Thymus (tissue), 14 donors: ENCODE measurements around the gene S100A7. TPM values are rescaled to one million over a fixed set of nuclear protein-coding genes. Genes with fewer than 3 reads are reported as not detected.

Source experiments
- DNase-seq, 9 donors: peaks; one replicate each; pipeline ENCODE4 v3.0.0-alpha.2; 2013; ENCODE audit warnings: low spot score in 9 of 9, low read depth in 6 of 9, missing footprints in 1 of 9
- H3K27ac ChIP-seq, 2 donors: one replicate each; pipeline ENCODE4 v1.5.1; 2013; ENCODE audit warnings: control low read depth in 1 of 2, low read depth in 1 of 2, low read length in 1 of 2, mild to moderate bottlenecking in 1 of 2, moderate library complexity in 1 of 2
- H3K27me3 ChIP-seq, 2 donors: one replicate each; pipeline ENCODE4 v1.5.1; 2013; ENCODE audit warnings: low read length in 1 of 2; ENCODE audit not compliant: control insufficient read depth in 2 of 2, insufficient read depth in 1 of 2
- H3K36me3 ChIP-seq, 2 donors: one replicate each; pipeline ENCODE4 v1.5.1; 2013; ENCODE audit warnings: low read length in 1 of 2, mild to moderate bottlenecking in 1 of 2, moderate library complexity in 1 of 2; ENCODE audit not compliant: control insufficient read depth in 2 of 2, insufficient read depth in 2 of 2
- H3K4me1 ChIP-seq, 2 donors: one replicate each; pipeline ENCODE4 v1.5.1; 2013; ENCODE audit warnings: low read length in 2 of 2; ENCODE audit not compliant: control insufficient read depth in 2 of 2, insufficient read depth in 2 of 2
- H3K4me3 ChIP-seq, 2 donors: one replicate each; pipeline ENCODE4 v1.5.1; 2013; ENCODE audit warnings: low read length in 2 of 2, control low read depth in 1 of 2, mild to moderate bottlenecking in 1 of 2
- H3K9me3 ChIP-seq, 2 donors: one replicate each; pipeline ENCODE4 v1.5.1; 2013; ENCODE audit warnings: low read length in 1 of 2, mild to moderate bottlenecking in 1 of 2; ENCODE audit not compliant: control insufficient read depth in 2 of 2, insufficient read depth in 1 of 2
- WGBS: extraction: QIAGEN DNeasy Blood & Tissue Kit; methylation state at CpG from one replicate; pipeline ENCODE4 v1.1.7; 2013; 5-methylcytosine and 5-hydroxymethylcytosine counted together
- long read RNA-seq, 10 donors: transcript quantifications; one replicate each; lab custom pipeline, GENCODE V29; 2026
- polyA plus RNA-seq: library from polyadenylated mRNA; stranded (reverse); fragments of 200-250 nt; gene quantifications from one replicate; pipeline ENCODE4 v1.2.3, GENCODE V29; 2013
- total RNA-seq: library from RNA; stranded (reverse); fragments of 120-200 nt; gene quantifications from one replicate; pipeline ENCODE4 v1.2.4, GENCODE V29; 2013
- donor health status: healthy.

The S100A7 gene
- total RNA-seq = 5.9 TPM
- 247 TPM for polyA plus RNA-seq
- long read RNA-seq, donor 1 = 0 reads
- long read RNA-seq, donor 2 = 0 reads
- long read RNA-seq, donor 3, partial matches to known transcripts = 0 of 2 reads
- long read RNA-seq, donor 3, other reads (novel, unspliced or antisense) = 0 of 2 reads
- long read RNA-seq, donor 4 = 0 reads
- long read RNA-seq, donor 5, partial matches to known transcripts = 5 of 7 reads
- long read RNA-seq, donor 5, other reads (novel, unspliced or antisense) = 0 of 7 reads
- long read RNA-seq, donor 6, partial matches to known transcripts = 0 of 1 reads
- long read RNA-seq, donor 6, other reads (novel, unspliced or antisense) = 0 of 1 reads
- long read RNA-seq, donor 7, partial matches to known transcripts = 0 of 1 reads
- long read RNA-seq, donor 7, other reads (novel, unspliced or antisense) = 0 of 1 reads
- long read RNA-seq, donor 8 = 0 reads
- long read RNA-seq, donor 9, partial matches to known transcripts = 0 of 1 reads
- long read RNA-seq, donor 9, other reads (novel, unspliced or antisense) = 0 of 1 reads
- long read RNA-seq, donor 10 = 0 reads

GRCh38 chr1:153460551-153460950 lies at the start of gene S100A7:
Gene S100A7 (minus strand): TSS chr1:153460651. CDS start chr1:153459013, 1,638 bp downstream.
- Histone ChIP-seq H3K9me3 (no peaks in the 10 kb centered on the region), H3K4me3 (no peak within 1 kb of the TSS), H3K36me3 (no peaks in the 10 kb centered on the region), H3K27me3 (peaks cover 0 to under 1% of the 10 kb centered on the region in 2 donors), H3K27ac (no peak within 1 kb of the TSS), H3K4me1 (no peaks in the 10 kb centered on the region)
- DNase-seq = no peak
- 94% methylated on average over 4 of the region's 4 CpGs for WGBS

GRCh38 chr1:153509729-153510354 lies 49.4 kb upstream of the S100A7 start:
- Histone ChIP-seq H3K4me1 (peaks cover 0 to 3% of the 10 kb centered on the region in 2 donors), H3K27me3 (no peaks in the 10 kb centered on the region), H3K9me3 (no peaks in the 10 kb centered on the region), H3K4me3 (no peak overlapping the region), H3K27ac (no peak overlapping the region), H3K36me3 (no peaks in the 10 kb centered on the region)
- DNase-seq = peak in 3 of 9 donors; percentile 33 to 61 (median 56)
- 80% methylated on average over 4 of the region's 4 CpGs for WGBS

DNA sequence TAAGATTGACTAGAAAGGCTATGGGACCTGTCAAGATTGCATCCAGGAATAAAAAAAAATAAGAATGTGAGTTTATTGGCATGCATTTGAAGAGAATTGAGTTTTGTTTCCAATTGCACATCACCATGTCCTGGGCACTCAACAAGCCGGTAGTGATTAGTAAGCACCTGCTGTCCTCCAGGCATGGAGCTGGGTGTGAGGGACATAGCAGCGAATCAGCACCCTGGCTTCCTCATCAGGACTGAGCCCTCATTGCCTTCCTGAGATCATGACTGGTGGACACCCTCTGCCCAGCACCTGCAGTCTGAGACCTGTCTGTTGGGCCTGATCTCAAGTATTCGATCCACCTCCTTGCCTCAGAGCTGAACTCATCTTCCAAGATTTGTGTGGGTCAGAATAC lies 48.6 kb upstream of the S100A7 start:
- WGBS = 94% methylated on average over 3 of the region's 3 CpGs
- peaks cover 0 to 3% of the 10 kb centered on the region in 2 donors for H3K4me1 ChIP-seq
- no peaks in the 10 kb centered on the region for H3K36me3 ChIP-seq
- H3K27me3 ChIP-seq = no peaks in the 10 kb centered on the region
- no peak overlapping the region for H3K4me3 ChIP-seq
- no peak overlapping the region for H3K27ac ChIP-seq
- no peaks in the 10 kb centered on the region for H3K9me3 ChIP-seq
- DNase-seq = no peak

GRCh38 chr1:153507926-153508583 lies 47.6 kb upstream of the S100A7 start:
- Histone ChIP-seq H3K4me1 (peaks cover 0 to 3% of the 10 kb centered on the region in 2 donors), H3K27ac (no peak overlapping the region), H3K36me3 (no peaks in the 10 kb centered on the region), H3K9me3 (no peaks in the 10 kb centered on the region), H3K4me3 (no peak overlapping the region), H3K27me3 (no peaks in the 10 kb centered on the region)
- DNase-seq = no peak
- WGBS = 93% methylated on average over 11 of the region's 11 CpGs

DNA sequence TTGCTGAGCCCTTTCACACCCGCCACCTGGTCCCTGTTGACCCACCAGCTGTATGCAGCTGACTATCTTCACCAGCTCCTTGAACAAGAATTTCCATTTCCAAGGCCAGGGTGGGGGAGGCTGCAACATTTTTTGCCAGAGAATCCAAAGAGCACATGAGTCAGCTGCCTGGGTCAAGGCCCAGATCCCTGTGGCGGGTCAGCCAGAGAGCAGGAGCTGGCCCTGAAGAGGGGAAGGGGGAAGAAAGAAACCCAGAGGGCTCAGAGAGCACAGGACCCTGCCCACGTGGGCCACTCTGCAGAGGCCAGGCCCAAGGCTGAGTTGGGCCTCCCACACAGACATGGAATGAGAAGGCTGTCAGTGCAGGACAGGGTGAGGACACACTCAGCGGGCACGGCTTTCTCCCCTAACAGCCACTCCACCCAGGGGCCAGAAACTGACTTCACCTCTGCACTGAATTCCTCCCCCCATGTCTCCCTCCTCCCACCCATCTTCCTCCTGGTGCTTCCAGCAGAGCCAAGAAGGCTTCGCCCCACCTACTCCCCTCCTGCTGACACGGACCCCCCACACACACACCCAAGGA lies 46.5 kb upstream of the S100A7 start:
- no peak for DNase-seq
- WGBS = 87% methylated on average over 7 of the region's 7 CpGs
- Histone ChIP-seq H3K36me3 (no peaks in the 10 kb centered on the region), H3K27me3 (no peaks in the 10 kb centered on the region), H3K9me3 (no peaks in the 10 kb centered on the region), H3K27ac (no peak overlapping the region), H3K4me3 (no peak overlapping the region), H3K4me1 (peaks cover 0 to 3% of the 10 kb centered on the region in 2 donors)

DNA sequence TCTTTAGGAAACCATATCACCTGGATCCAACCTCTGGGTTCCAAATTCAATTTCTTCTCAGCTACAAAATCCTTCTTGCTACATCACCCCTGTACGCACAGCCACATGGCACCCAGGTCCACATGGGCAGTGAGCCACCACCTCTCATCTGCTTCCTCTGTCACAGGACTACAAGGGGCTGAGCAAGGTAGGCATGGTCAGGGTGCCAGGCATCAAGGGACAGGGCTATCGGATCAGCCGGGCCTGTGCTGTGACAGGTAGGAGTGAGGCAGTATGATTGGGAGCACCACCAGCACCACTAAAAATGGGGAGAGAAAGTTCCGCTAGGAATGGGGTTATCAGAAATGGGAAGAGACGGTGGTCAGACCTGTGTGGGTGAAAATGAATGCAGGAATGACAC lies 45.9 kb upstream of the S100A7 start:
- no peaks in the 10 kb centered on the region for H3K36me3 ChIP-seq
- no peak for DNase-seq
- WGBS = 96% methylated on average over 5 of the region's 5 CpGs
- peaks cover 0 to 3% of the 10 kb centered on the region in 2 donors for H3K4me1 ChIP-seq
- H3K27me3 ChIP-seq = no peaks in the 10 kb centered on the region
- H3K27ac ChIP-seq = no peak overlapping the region
- H3K4me3 ChIP-seq = no peak overlapping the region
- no peaks in the 10 kb centered on the region for H3K9me3 ChIP-seq

- 89% methylated on average over 1 of the region's 1 CpG for WGBS
- no peak for DNase-seq
- Histone ChIP-seq H3K9me3 (no peaks in the 10 kb centered on the region), H3K4me3 (no peak overlapping the region), H3K36me3 (no peaks in the 10 kb centered on the region), H3K4me1 (no peaks in the 10 kb centered on the region), H3K27me3 (no peaks in the 10 kb centered on the region), H3K27ac (no peak overlapping the region)
Measured at GRCh38 chr1:153505576-153505975, 45.1 kb upstream of the S100A7 start.

DNA sequence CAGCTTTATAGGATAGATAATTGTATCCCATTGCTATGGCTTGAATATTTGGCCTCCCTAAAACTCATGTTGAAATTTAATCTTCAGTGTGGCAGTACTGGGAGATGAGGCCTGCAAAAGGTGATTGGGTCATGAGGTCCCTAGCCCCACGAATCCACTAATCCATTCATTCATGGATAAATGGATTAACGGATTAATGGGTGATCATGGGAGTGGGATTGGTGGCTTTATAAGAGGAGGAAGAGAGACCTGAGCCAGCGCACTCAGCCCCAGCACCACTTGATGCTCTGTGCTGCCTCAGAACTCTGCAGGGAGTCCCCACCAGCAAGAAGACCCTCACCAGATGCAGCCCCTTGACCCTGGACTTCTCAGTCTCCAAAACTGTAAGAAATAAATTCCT lies 43.3 kb upstream of the S100A7 start:
- Histone ChIP-seq H3K27me3 (no peaks in the 10 kb centered on the region), H3K27ac (no peak overlapping the region), H3K36me3 (no peaks in the 10 kb centered on the region), H3K4me1 (no peaks in the 10 kb centered on the region), H3K4me3 (no peak overlapping the region), H3K9me3 (no peaks in the 10 kb centered on the region)
- no peak for DNase-seq
- WGBS = 90% methylated on average over 3 of the region's 3 CpGs
